MG63 (cell line): ENCODE results near the gene MYLK3. TPM values are rescaled to one million over a fixed set of nuclear protein-coding genes. Genes with fewer than 3 reads are reported as not detected.

Experiments
- DNase-seq: peaks from one replicate; pipeline ENCODE4 v3.0.0-alpha.2; 2020
- H3K27me3 ChIP-seq: fragments of 250-450 bp; sonication (Bioruptor Pico); 2 replicates; pipeline ENCODE4 v1.5.1; 2020; ENCODE audit warnings: mild to moderate bottlenecking, moderate library complexity
- H3K36me3 ChIP-seq: fragments of 250-450 bp; sonication (Bioruptor Pico); 2 replicates; pipeline ENCODE4 v1.5.1; 2020; ENCODE audit warnings: mild to moderate bottlenecking, moderate library complexity
- H3K4me3 ChIP-seq: fragments of 250-450 bp; sonication (Bioruptor Pico); 2 replicates; pipeline ENCODE4 v1.5.1; 2020; ENCODE audit warnings: mild to moderate bottlenecking, moderate library complexity
- H3K9me3 ChIP-seq: fragments of 250-450 bp; sonication (Bioruptor Pico); 2 replicates; pipeline ENCODE4 v1.5.1; 2020; ENCODE audit warnings: mild to moderate bottlenecking, moderate library complexity
- total RNA-seq: library from RNA; depleted of rRNA; stranded (reverse); fragments of >200 nt; shearing (Covaris generic); gene quantifications from 2 replicates; pipeline ENCODE4 v1.2.3, GENCODE V29; 2014; ENCODE audit warnings: low replicate concordance

Gene MYLK3
- total RNA-seq, 1 experiment from 2014 or later = 0.10 TPM

GRCh38 chr16:46772463-46772862 is 24.3 kb upstream of the MYLK3 start:
- no peak for DNase-seq
- Histone ChIP-seq H3K36me3 (no peaks in the 10 kb centered on the region), H3K27me3 (no peaks in the 10 kb centered on the region), H3K4me3 (no peak overlapping the region), H3K9me3 (no peaks in the 10 kb centered on the region)

GRCh38 chr16:46768809-46769208 is 20.7 kb upstream of the MYLK3 start:
- no peak for DNase-seq
- Histone ChIP-seq H3K4me3 (no peak overlapping the region), H3K27me3 (no peaks in the 10 kb centered on the region)

GRCh38 chr16:46765050-46765449 is 16.9 kb upstream of the MYLK3 start:
- H3K27me3 ChIP-seq = no peaks in the 10 kb centered on the region
- no peak overlapping the region for H3K4me3 ChIP-seq
- H3K9me3 ChIP-seq = no peaks in the 10 kb centered on the region
- peak; percentile 59 for DNase-seq
- H3K36me3 ChIP-seq = no peaks in the 10 kb centered on the region

More at GRCh38 chr16:46768809-46769208, 20.7 kb upstream of the MYLK3 start:
- Histone ChIP-seq H3K36me3 (no peaks in the 10 kb centered on the region), H3K9me3 (no peaks in the 10 kb centered on the region)

- H3K9me3 ChIP-seq = no peaks in the 10 kb centered on the region
- DNase-seq = peak; percentile 11
- H3K27me3 ChIP-seq = no peaks in the 10 kb centered on the region
- H3K36me3 ChIP-seq = no peaks in the 10 kb centered on the region
- no peak overlapping the region for H3K4me3 ChIP-seq
These were observed 15.0 kb upstream of the MYLK3 start for GRCh38 chr16:46763147-46763546.

GRCh38 chr16:46762583-46762982 is 14.4 kb upstream of the MYLK3 start:
- no peak overlapping the region for H3K4me3 ChIP-seq
- H3K27me3 ChIP-seq = no peaks in the 10 kb centered on the region
- no peaks in the 10 kb centered on the region for H3K36me3 ChIP-seq
- DNase-seq = no peak
- H3K9me3 ChIP-seq = no peaks in the 10 kb centered on the region

- no peak for DNase-seq
- no peaks in the 10 kb centered on the region for H3K9me3 ChIP-seq
- H3K4me3 ChIP-seq = no peak overlapping the region
- H3K27me3 ChIP-seq = no peaks in the 10 kb centered on the region
- H3K36me3 ChIP-seq = no peaks in the 10 kb centered on the region
These were observed 11.2 kb upstream of the MYLK3 start for GRCh38 chr16:46759309-46759708.

- Histone ChIP-seq H3K9me3 (no peaks in the 10 kb centered on the region), H3K4me3 (no peak overlapping the region), H3K27me3 (no peaks in the 10 kb centered on the region), H3K36me3 (no peaks in the 10 kb centered on the region)
- DNase-seq = no peak
These were observed 9.4 kb upstream of the MYLK3 start for GRCh38 chr16:46757339-46758050.

- Histone ChIP-seq H3K27me3 (no peaks in the 10 kb centered on the region), H3K36me3 (no peaks in the 10 kb centered on the region), H3K4me3 (no peak overlapping the region), H3K9me3 (no peaks in the 10 kb centered on the region)
- DNase-seq = no peak
These were observed 8.6 kb upstream of the MYLK3 start for GRCh38 chr16:46756772-46757171.

GRCh38 chr16:46753015-46753414 is 4.9 kb upstream of the MYLK3 start:
- no peak for DNase-seq
- no peaks in the 10 kb centered on the region for H3K36me3 ChIP-seq
- no peaks in the 10 kb centered on the region for H3K9me3 ChIP-seq
- H3K27me3 ChIP-seq = no peaks in the 10 kb centered on the region
- H3K4me3 ChIP-seq = no peak overlapping the region

- H3K36me3 ChIP-seq = no peaks in the 10 kb centered on the region
- no peaks in the 10 kb centered on the region for H3K27me3 ChIP-seq
- H3K4me3 ChIP-seq = no peak overlapping the region
- no peak for DNase-seq
- H3K9me3 ChIP-seq = no peaks in the 10 kb centered on the region
These were observed 3.2 kb upstream of the MYLK3 start for GRCh38 chr16:46751381-46751780.

GRCh38 chr16:46748775-46749705 is 896 bp upstream of the MYLK3 start:
- Histone ChIP-seq H3K4me3 (no peak overlapping the region), H3K36me3 (no peaks in the 10 kb centered on the region), H3K9me3 (no peaks in the 10 kb centered on the region), H3K27me3 (no peaks in the 10 kb centered on the region)
- no peak for DNase-seq

GRCh38 chr16:46746821-46747776 is 1.0 kb downstream of the MYLK3 start:
- DNase-seq = no peak
- Histone ChIP-seq H3K27me3 (no peaks in the 10 kb centered on the region), H3K9me3 (no peaks in the 10 kb centered on the region), H3K36me3 (no peaks in the 10 kb centered on the region), H3K4me3 (no peak overlapping the region)

- no peaks in the 10 kb centered on the region for H3K36me3 ChIP-seq
- DNase-seq = no peak
- H3K27me3 ChIP-seq = no peaks in the 10 kb centered on the region
- no peaks in the 10 kb centered on the region for H3K9me3 ChIP-seq
- H3K4me3 ChIP-seq = no peak overlapping the region
These were observed 2.5 kb downstream of the MYLK3 start for GRCh38 chr16:46745617-46746016.

- DNase-seq = no peak
- no peak overlapping the region for H3K4me3 ChIP-seq
- H3K27me3 ChIP-seq = no peaks in the 10 kb centered on the region
- no peaks in the 10 kb centered on the region for H3K9me3 ChIP-seq
- no peaks in the 10 kb centered on the region for H3K36me3 ChIP-seq
These were observed 4.9 kb downstream of the MYLK3 start for GRCh38 chr16:46743232-46743719.

- Histone ChIP-seq H3K36me3 (no peaks in the 10 kb centered on the region), H3K27me3 (no peaks in the 10 kb centered on the region), H3K9me3 (no peaks in the 10 kb centered on the region), H3K4me3 (no peak overlapping the region)
- DNase-seq = no peak
These were observed 8.2 kb downstream of the MYLK3 start for GRCh38 chr16:46739934-46740333.

GRCh38 chr16:46737621-46738214 is 10.4 kb downstream of the MYLK3 start:
- Histone ChIP-seq H3K36me3 (no peaks in the 10 kb centered on the region), H3K27me3 (0 out of 2 replicates have a peak, but pooled peaks cover 2% of the 10 kb centered on the region), H3K9me3 (no peaks in the 10 kb centered on the region), H3K4me3 (no peak overlapping the region)
- no peak for DNase-seq
